ENCODE measurements around the gene MMS22L. TPM values are rescaled to one million over a fixed set of nuclear protein-coding genes. Genes with fewer than 3 reads are reported as not detected.

MMS22L gene
- total and polyA plus RNA-seq, 2 of the 13 experiments (the other 11 are each of a cell fraction or from before 2014, with no cell fraction given), result 6.2 to 32.9 TPM

- TF ChIP-seq ZNF138 (CRISPR knock-in tag; IDR thresholded peaks at IDR 0.05; ENCODE audit: low read depth) (no peak), TSC22D2 (CRISPR knock-in tag; IDR thresholded peaks at IDR 0.05; ENCODE audit: borderline replicate concordance) (peak; percentile 18; the same call in 1 of the 2 replicates), MTA1 (CRISPR knock-in tag; IDR thresholded peaks at IDR 0.05; ENCODE audit: borderline replicate concordance) (peak; percentile 47; the same call in 1 of the 2 replicates), ZNF652 (CRISPR knock-in tag; IDR thresholded peaks at IDR 0.05; ENCODE audit: borderline replicate concordance, low read depth) (no peak), ZNF251 (CRISPR knock-in tag; IDR thresholded peaks at IDR 0.05) (no peak), ZNF704 (CRISPR knock-in tag; IDR thresholded peaks at IDR 0.05; ENCODE audit: borderline replicate concordance) (peak; percentile 79; the same call in 1 of the 2 replicates), STAT6 (CRISPR knock-in tag; IDR thresholded peaks at IDR 0.05; ENCODE audit: borderline replicate concordance) (no peak), ZNF501 (CRISPR knock-in tag; IDR thresholded peaks at IDR 0.05) (peak; percentile 86), ZBTB33 (CRISPR knock-in tag; IDR thresholded peaks at IDR 0.05) (no peak), CHD4 (IDR thresholded peaks at IDR 0.05; ENCODE audit: borderline replicate concordance, low read length) (no peak), NCOA5 (CRISPR knock-in tag; IDR thresholded peaks at IDR 0.05) (no peak), AFF4 (CRISPR knock-in tag; IDR thresholded peaks at IDR 0.05) (0 out of 2 replicates have a peak, but pooled peaks have one; percentile 32)
- TF ChIP-seq, protein P1, sequence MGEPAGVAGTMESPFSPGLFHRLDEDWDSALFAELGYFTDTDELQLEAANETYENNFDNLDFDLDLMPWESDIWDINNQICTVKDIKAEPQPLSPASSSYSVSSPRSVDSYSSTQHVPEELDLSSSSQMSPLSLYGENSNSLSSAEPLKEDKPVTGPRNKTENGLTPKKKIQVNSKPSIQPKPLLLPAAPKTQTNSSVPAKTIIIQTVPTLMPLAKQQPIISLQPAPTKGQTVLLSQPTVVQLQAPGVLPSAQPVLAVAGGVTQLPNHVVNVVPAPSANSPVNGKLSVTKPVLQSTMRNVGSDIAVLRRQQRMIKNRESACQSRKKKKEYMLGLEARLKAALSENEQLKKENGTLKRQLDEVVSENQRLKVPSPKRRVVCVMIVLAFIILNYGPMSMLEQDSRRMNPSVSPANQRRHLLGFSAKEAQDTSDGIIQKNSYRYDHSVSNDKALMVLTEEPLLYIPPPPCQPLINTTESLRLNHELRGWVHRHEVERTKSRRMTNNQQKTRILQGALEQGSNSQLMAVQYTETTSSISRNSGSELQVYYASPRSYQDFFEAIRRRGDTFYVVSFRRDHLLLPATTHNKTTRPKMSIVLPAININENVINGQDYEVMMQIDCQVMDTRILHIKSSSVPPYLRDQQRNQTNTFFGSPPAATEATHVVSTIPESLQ (CRISPR knock-in tag; conservative IDR thresholded peaks at IDR 0.05), result no peak
Observed at GRCh38 chr6:97282726-97283617, at the start of gene MMS22L (continued).

Data from HepG2 (cell line).